Fibroblast of villous mesenchyme (primary cell): ENCODE data around the gene SFXN5. TPM values are rescaled to one million over a fixed set of nuclear protein-coding genes. Genes with fewer than 3 reads are reported as not detected.

Experiments used
- DNase-seq: peaks from one replicate; pipeline ENCODE4 v3.0.0-alpha.2; 2010; ENCODE audit warnings: low read depth
- H3K4me3 ChIP-seq: 2 replicates; pipeline ENCODE4 v1.5.1; 2011; ENCODE audit warnings: low read depth, mild to moderate bottlenecking, low read length
- total RNA-seq: library from RNA; depleted of rRNA; stranded (reverse); fragments of >200 nt; gene quantifications from 2 replicates; pipeline ENCODE4 v1.2.3, GENCODE V29; 2012
- TF ChIP-seq, protein P1 (sequence below): IDR thresholded peaks from 2 replicates; pipeline ENCODE4 v1.5.1; 2012; ENCODE audit warnings: low read depth, mild to moderate bottlenecking, low read length; ENCODE audit not compliant: insufficient read depth

The SFXN5 gene
- total RNA-seq, 1 donor, result 12.1 TPM

DNA sequence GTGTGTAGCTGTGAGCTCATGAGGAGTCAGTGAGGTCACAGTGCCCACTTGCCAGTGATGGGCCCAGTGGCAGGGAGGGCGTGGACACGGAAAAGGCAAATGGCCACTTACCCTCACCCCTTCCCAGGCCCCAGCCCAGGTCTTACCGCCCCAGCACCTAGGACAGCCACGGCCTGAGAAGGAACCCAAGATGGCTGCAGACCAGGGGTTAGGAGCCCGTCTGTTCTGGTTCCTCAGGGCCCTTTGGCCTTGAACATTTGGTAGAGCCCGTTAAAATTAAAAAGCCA, 80.1 kb downstream of the SFXN5 start:
- TF ChIP-seq, protein P1, sequence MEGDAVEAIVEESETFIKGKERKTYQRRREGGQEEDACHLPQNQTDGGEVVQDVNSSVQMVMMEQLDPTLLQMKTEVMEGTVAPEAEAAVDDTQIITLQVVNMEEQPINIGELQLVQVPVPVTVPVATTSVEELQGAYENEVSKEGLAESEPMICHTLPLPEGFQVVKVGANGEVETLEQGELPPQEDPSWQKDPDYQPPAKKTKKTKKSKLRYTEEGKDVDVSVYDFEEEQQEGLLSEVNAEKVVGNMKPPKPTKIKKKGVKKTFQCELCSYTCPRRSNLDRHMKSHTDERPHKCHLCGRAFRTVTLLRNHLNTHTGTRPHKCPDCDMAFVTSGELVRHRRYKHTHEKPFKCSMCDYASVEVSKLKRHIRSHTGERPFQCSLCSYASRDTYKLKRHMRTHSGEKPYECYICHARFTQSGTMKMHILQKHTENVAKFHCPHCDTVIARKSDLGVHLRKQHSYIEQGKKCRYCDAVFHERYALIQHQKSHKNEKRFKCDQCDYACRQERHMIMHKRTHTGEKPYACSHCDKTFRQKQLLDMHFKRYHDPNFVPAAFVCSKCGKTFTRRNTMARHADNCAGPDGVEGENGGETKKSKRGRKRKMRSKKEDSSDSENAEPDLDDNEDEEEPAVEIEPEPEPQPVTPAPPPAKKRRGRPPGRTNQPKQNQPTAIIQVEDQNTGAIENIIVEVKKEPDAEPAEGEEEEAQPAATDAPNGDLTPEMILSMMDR, result no peak
- no peak for DNase-seq
- H3K4me3 ChIP-seq, result no peak overlapping the region

DNA sequence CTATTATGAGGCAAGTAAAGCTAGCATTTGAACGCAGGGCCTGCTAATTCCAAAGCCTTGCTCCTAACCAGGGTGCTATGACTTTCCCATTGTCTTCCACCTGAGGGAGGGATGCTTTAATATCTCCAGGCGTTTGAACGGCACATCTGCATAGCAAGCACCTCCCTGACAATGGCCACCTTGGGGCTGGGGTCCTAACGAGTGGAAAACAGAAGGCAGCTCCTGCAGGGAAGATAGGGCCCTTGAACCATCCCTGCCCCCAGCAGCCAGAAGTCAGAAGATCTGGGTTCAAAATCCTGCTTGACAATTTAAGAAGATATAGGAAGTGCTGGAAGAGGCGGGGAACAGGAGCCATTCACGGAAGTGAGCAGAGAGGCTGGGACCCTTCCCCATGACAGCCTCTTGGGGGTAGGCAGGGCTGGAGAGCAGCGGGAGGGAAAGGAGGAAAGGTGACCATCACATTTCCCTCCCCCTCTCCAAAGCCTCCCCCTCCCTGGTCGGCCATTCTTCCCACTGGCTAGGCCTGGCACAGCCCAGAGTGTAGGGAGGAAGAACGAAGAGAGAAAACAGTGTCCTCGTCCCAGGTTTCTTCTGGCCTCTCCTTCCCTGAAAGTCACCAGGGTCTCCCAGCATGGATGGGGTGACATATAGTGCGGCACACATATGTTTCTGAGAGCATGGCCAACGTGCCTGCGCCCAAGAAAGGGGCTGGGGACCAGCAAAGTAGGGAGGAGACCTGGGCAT, 80.6 kb downstream of the SFXN5 start:
- TF ChIP-seq, protein P1, result no peak
- DNase-seq, result no peak
- H3K4me3 ChIP-seq, result no peak overlapping the region

DNA sequence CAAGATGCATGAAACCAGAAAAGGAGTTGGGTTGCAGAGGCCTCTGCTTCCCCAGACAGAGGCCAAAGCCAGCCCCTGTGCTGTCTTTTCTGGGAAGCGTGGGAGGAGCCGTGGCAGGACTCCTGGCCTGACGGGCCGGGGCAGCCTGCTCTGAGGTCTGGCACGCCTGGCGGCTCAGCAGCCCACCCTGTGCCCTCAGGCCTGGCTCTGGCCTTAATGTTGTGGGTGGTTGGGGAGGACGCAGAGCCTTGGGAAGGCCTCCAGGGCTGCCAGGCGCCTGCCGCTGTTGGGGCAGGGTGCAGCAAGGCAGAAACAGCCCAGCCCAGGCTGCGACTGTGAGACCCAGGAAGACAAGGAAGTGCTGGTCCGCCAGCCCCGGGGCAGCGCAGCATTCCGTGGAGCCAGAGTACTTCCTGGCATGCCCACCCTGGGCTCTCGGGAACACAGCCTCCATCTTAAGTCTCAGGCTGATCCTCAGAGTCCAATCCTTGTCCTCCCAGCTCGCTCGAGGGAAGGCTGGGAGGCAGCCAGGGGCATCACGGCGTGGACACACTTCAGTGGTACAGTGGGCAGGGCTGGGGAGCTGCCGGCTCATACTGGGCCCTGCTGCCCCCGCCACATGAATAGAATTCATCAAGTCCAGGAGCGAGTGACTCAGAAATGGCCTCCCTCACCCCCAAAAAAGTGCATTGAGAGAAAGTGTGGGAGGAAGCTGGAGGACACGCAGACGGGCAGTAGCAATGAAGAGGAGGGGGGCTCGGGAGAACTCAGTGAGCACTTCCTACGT, 81.5 kb downstream of the SFXN5 start:
- H3K4me3 ChIP-seq, result no peak overlapping the region
- no peak for DNase-seq
- TF ChIP-seq, protein P1, result no peak

DNA sequence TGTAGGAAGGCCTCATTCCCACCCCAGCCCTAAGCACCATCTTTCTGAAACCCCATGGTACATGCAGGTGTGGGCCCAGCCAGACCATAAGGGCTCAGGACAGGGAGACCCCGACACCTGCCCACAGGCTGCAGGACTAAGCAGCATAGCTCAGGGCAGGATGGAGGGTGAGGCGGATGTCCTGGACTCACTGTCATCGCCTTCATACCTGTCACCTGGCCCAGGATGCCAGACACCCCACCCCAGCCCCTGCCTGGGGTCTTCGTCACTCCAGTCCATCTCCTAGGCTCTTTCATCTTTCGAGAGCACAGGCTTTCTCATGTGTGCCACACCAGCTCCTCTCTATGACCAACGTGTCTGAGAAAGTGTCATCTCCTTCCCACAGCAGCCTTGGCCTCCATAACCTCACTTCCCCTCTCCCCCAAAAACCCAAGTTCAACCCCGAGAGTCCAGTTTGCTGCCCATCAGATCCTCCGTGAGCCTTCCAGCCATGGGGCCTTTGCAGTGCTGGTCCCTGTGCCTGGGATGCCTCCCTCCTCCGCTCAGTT, 82.7 kb downstream of the SFXN5 start:
- no peak for DNase-seq
- H3K4me3 ChIP-seq, result no peak overlapping the region
- TF ChIP-seq, protein P1, result no peak

DNA sequence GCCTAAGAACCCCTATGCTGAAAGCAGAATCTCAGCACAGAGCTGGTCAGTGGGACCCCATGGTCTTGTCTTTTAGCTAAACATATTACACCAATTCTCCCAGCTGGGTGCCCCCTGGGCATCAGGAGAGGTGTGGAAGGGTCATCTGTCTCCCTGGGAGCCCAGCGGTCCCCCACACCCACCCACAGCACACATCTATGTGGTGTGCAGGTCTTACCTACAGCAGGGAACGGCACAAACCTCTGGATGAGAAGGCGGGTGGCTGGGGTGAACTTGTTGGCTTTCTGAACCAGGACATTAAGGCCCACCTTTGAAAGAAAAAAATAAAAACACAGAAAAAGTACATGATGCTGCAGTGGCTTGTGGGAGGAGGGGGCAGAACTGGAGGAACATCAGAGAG, 83.5 kb downstream of the SFXN5 start:
- TF ChIP-seq, protein P1, result no peak
- no peak overlapping the region for H3K4me3 ChIP-seq
- no peak for DNase-seq

DNA sequence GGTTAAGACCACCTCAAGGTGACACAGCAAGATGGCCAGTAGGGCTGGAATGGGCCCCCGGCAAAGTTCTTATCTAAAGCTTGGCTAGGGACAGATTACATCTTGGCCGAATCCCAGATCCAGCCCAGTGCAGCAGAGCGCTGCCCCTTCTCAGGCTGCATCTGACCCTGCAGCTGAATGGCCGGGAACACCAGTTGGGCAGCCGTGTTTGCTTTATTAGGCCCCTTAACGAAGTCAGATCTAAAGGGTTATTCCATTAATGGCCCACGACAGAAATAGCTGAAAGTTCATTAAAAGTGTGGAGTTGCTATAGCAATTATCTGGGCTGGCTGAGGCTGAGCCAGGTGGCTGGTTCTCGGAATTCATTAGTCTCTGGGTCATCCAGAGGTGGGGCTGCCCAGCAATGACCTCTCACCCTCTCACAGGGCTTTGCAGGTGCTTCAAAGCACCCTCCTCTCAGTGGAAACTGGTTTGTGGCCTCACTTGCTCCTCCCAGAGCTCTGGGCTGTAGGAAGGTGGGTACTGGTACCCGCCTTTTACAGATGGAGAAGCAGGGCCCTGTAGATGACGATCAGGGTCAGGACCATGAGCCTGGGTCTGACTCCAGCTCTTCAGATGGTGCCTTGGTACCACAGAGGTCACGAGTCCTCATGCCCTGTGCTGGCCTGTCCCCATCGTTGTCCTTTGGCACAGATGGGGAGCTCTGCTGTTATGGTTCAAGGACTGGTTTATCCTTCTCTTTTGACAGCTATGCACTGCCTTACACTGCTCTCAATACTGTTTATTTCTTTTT, 85.4 kb downstream of the SFXN5 start:
- TF ChIP-seq, protein P1, result no peak
- DNase-seq, result no peak
- no peak overlapping the region for H3K4me3 ChIP-seq
